ENCODE results near the gene LMCD1.

Gene LMCD1

GRCh38 chr3:8538223-8538622 is 36.6 kb downstream of the LMCD1 start:
- no peak for DNase-seq

DNA sequence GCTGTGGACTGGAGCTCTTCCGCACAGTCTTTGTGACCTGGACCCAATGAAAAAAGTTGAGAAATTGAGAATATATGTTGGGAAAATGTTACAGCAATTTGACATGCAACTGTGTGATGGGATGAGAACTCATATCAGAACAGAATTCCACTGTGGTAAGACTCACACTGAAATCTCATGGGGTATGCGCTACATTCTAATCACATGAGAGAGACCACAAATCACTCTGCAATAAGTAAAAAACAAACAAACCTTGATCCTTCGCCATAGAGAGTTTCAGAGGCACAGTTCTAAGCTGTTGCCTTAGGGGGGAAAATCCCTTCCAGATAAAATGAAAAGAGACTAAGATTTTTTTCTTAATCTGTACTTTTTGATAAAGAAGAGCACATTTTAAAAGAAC is 37.3 kb downstream of the LMCD1 start:
- no peak for DNase-seq

GRCh38 chr3:8539419-8539818 is 37.8 kb downstream of the LMCD1 start:
- DNase-seq, result no peak

GRCh38 chr3:8540456-8540855 is 38.8 kb downstream of the LMCD1 start:
- no peak for DNase-seq

DNA sequence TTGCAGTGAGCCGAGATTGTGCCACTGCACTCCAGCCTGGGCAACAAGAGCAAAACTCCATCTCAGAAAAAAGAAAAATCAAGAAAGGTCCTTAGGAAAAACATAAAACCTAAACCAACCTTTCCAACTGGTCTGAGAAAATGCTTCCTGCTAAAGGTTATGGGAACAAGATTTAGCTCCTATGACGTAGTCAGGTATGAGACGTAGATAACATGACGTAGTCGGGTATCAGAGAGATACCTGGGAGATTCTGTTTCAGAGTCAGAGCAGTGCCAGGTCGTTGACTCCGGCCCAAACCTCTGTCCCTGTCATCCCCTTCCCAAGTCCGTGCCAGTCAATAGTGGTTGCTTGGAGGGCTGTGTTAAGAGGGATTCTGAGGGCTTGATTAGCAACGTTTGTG is 39.9 kb downstream of the LMCD1 start:
- no peak for DNase-seq

GRCh38 chr3:8542190-8543135 is 40.8 kb downstream of the LMCD1 start:
- no peak for DNase-seq

DNA sequence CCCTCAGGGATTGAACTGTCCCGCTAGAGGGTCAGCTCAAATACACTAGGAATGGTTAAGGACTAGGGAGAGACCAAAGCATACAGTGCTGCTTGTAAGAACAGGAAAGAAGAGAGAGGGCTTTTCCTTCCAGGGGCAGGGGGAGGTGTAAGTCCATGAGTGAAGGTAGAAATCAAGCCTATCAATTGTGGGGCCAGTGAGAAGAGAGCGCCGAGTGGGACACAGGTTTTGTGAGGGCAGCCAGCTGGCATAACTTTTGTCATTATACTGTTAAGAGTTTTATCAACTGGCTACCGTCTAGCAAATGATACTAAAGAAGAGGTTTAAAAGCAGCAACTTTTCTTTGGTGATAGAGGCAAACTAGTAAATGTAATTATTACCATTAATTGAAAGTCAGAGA is 45.0 kb downstream of the LMCD1 start:
- no peak for DNase-seq

GRCh38 chr3:8548502-8549275 is 47.1 kb downstream of the LMCD1 start:
- no peak for DNase-seq

DNA sequence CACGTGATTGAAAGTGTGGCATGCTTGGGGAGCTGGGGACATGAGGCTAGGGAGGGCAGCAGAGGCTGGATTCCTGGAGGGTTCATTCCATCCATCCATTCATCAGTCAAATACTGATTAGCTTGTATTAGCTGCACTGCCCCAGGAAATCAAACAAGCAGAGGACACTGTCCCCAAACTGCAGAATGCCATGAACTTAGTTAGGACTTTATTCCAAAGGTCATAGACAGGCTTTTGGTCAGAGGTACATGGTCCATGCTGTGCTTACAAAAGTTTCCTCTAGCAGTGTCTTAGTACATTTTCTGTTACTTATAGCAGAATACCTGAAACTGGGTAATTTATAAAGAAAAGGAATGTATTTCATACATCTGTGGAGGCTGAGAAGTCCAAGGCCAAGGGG is 47.7 kb downstream of the LMCD1 start:
- no peak for DNase-seq

GRCh38 chr3:8550611-8551010 is 49.0 kb downstream of the LMCD1 start:
- DNase-seq, result no peak

DNA sequence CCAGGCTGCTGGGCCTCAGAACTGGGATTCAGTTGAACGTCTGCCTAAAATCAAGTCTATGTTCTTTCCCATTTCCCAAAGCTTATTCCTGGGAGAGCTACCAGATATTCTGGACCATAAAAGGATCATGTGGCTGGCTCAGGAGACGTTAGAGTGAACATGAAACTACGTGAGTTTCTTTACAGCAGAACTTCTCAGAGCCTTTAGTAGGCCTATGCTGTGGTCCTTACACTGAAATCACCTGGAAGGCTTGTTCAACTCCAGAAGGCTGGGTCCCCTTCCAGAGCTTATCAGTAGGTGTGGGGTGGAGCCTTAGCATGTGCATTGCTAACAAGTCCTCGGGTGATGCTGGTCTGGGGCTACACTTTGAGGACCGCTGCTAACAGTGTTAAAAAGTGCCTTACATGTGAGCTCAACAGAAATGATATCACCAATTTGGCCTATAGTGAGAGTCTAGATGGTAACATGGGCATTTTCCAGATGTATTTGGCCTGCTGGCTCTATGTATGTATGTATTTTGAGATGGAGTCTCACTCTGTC is 50.7 kb downstream of the LMCD1 start:
- DNase-seq, result no peak

DNA sequence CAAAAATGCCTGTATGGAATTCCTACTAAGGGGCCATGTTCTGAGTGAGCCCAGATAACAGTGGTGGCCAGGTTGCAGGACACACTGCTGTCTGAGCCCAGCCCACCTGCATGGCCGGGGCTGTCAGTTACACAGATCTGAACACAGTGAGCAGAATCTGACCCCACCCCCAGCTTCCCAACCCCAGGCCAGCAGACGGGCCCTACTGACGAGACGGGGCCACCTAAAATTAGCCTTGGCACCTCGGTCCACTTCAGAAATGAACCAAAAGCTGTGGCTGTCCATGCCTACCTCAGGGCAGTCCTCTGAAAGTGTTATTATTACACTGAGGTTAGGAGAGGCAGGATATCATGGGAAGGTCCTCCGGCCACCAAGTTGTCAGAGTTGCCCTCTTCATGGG is 51.8 kb downstream of the LMCD1 start:
- no peak for DNase-seq

- no peak for DNase-seq
Observed at GRCh38 chr3:8554696-8555095, 53.1 kb downstream of the LMCD1 start.

GRCh38 chr3:8555113-8555661 is 53.6 kb downstream of the LMCD1 start:
- DNase-seq, result no peak

DNA sequence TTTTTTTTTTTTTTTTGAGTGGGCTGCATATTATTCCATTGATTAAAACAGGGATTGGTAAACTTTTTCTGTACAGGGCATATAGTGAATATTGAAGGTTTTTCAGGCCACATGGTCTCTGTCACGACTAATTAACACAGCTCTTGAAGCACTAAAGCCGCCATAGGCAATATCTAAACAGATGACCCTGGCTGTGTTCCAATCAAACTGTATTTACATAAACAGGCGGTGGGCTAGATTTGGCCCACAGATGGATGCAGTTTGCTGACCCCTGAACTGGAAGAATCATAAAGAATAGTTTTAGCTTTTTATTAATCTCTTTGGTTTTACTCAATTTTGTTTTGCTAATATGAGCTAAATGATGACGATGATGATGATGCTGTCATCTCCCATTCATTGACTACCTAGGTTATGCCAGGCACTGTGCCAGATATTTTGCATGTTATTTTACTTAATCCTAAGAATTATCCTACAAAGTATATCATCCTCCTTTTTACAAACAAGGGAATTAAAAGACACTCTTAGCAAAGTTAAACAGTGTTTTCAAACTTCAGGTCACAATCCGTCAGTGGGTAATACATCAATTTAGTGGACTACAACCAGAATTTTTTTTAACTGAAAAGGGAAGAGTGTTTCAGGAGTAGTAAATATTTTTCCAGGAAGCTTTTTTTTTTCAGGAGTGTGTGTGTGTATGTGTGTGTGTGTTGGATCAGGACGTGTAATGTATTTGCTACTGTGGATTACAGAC is 54.3 kb downstream of the LMCD1 start:
- DNase-seq, result no peak

- DNase-seq, result no peak
Observed at GRCh38 chr3:8556473-8556869, 54.8 kb downstream of the LMCD1 start.

GRCh38 chr3:8557298-8557697 is 55.7 kb downstream of the LMCD1 start:
- DNase-seq, result no peak

GRCh38 chr3:8558645-8559044 is 57.0 kb downstream of the LMCD1 start:
- DNase-seq, result no peak

DNA sequence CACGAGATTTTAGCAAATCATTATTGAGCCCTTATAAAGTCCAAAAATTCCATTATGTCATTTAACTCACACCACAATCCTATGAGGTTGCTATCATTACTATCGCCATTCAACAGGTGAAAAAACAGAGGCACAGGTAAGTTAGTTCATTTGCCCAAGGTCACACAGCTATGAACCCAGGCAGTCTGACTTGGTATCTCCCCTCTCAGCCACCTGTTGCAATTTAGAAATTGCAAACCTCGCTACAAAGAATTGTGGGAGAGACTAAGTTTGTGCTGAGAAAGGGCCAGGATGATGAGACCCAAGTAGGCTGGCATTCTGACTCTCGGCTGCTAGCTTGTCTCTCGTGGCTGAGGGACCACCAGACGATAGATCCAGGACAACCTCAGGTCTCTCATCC is 57.7 kb downstream of the LMCD1 start:
- no peak for DNase-seq

DNA sequence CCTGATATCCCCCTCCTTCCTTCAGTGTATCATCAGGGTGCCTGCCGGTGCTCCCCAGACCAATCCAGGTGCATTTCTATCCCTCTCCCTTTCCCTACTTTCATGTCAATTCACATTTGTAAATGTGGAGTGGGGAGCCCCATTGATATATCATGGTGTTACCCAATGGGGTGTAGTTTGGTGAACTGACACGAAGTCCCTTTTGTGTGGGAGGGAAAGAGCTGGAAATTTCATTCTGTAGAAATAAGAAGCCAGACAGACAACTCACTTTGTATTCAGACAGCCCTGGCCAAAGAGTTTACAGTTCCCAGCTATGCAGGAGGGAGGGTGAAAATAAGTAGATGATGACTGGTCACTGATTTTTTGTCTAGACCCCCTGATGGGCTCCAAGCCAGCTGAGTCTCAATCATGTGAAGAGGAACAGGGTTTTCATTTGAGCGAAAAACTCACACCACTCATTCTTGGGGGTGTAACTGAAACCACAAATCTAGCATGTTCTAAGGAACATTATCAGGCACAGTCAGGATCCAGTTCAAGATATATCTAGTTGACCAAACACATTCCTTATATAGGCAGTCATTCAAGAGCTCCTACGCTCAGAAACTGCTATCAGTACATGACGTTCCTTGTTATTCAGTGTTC is 58.9 kb downstream of the LMCD1 start:
- no peak for DNase-seq

GRCh38 chr3:8561370-8561769 is 59.7 kb downstream of the LMCD1 start:
- DNase-seq, result no peak

GRCh38 chr3:8562081-8562595 is 60.5 kb downstream of the LMCD1 start:
- no peak for DNase-seq

Data from NCI-H2171 (cell line).